Central memory CD8-positive, alpha-beta T cell (primary cell): ENCODE measurements around the gene NT5C2.
"Not testable (repeated sequence)": the region's sequence is repeated elsewhere in the genome, so short reads cannot be mapped to it uniquely, and the experiment has no call there.

Experiments used
- ATAC-seq: fragments of 150-1000 bp; cut with Tn5 transposase; replicated peaks from 2 replicates; pipeline ENCODE4 v1.10.0; 2022; ENCODE audit warnings: mild to moderate bottlenecking, moderate FRiP score, moderate number of reproducible peaks; ENCODE audit not compliant: poor library complexity, severe bottlenecking; ENCODE audit errors: extremely low read depth
- DNase-seq, 2 donors: peaks; one replicate each; pipeline ENCODE4 v3.0.0; 2021; ENCODE audit warnings: low spot score in 2 of 2
- H3K27ac Mint-ChIP-seq: one replicate; pipeline ENCODE4 v1.8.0; 2022; ENCODE audit warnings: low read depth, mild to moderate bottlenecking, moderate library complexity, mixed read lengths
- H3K27me3 Mint-ChIP-seq: one replicate; pipeline ENCODE4 v1.8.0; 2022; ENCODE audit warnings: mixed read lengths
- H3K36me3 Mint-ChIP-seq: one replicate; pipeline ENCODE4 v1.8.0; 2022; ENCODE audit warnings: mild to moderate bottlenecking, moderate library complexity, mixed read lengths; ENCODE audit not compliant: insufficient read depth
- H3K4me1 Mint-ChIP-seq: one replicate; pipeline ENCODE4 v1.8.0; 2022; ENCODE audit warnings: mixed read lengths
- H3K4me3 Mint-ChIP-seq: one replicate; pipeline ENCODE4 v1.8.0; 2022; ENCODE audit warnings: mild to moderate bottlenecking, moderate library complexity, mixed read lengths
- H3K9me3 Mint-ChIP-seq: one replicate; pipeline ENCODE4 v1.8.0; 2022; ENCODE audit warnings: mixed read lengths

The NT5C2 gene

DNA sequence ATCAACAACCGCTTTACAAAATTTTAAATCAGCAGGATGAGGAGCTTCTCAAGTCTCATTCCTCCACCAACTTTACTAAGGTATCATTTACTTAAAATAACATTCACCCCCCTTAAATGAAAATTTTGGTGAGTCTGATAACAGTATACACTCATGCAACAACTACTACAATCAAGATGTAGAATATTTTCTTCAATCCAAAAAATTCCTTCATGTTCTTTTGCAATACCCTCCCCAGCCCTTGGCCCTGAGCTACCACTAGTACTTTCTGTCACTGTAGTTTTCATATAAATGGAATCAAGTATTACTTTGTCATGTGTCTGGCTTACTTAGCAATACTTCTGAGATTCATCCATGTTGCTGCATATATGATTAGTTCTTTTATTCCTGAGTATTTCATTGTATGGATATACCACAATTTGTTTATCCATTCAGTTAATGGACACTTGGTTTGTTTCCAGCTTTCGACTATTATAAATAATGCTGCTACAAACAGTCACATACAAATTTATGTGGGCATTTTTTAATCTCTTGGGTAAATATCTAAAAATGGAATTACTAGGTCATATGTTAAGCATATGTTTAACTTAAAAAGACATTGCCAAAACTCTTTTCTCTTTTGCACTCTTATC is 43.0 kb downstream of the NT5C2 start:
- no peak overlapping the region for H3K27ac Mint-ChIP-seq
- peaks cover 2% of the 10 kb centered on the region for H3K36me3 Mint-ChIP-seq
- ATAC-seq (no peak), DNase-seq (no peak)
- no peak overlapping the region for H3K4me3 Mint-ChIP-seq
- no peaks in the 10 kb centered on the region for H3K27me3 Mint-ChIP-seq
- peaks cover 3% of the 10 kb centered on the region for H3K4me1 Mint-ChIP-seq
- no peaks in the 10 kb centered on the region for H3K9me3 Mint-ChIP-seq

GRCh38 chr10:103147645-103148044 is 45.4 kb downstream of the NT5C2 start:
- no peak for ATAC-seq
- H3K36me3 Mint-ChIP-seq: peaks cover 1% of the 10 kb centered on the region

GRCh38 chr10:103145860-103146466 is 47.1 kb downstream of the NT5C2 start:
- Mint-ChIP-seq H3K27me3 (no peaks in the 10 kb centered on the region), H3K4me1 (peaks cover 10% of the 10 kb centered on the region), H3K36me3 (peaks cover 4% of the 10 kb centered on the region), H3K27ac (no peak overlapping the region), H3K4me3 (no peak overlapping the region), H3K9me3 (no peaks in the 10 kb centered on the region)
- no peak for DNase-seq
- no peak for ATAC-seq

More at GRCh38 chr10:103147645-103148044, 45.4 kb downstream of the NT5C2 start:
- H3K27me3 Mint-ChIP-seq: no peaks in the 10 kb centered on the region
- peaks cover 10% of the 10 kb centered on the region for H3K4me1 Mint-ChIP-seq
- DNase-seq: no peak
- no peak overlapping the region for H3K27ac Mint-ChIP-seq
- no peaks in the 10 kb centered on the region for H3K9me3 Mint-ChIP-seq
- no peak overlapping the region for H3K4me3 Mint-ChIP-seq

DNA sequence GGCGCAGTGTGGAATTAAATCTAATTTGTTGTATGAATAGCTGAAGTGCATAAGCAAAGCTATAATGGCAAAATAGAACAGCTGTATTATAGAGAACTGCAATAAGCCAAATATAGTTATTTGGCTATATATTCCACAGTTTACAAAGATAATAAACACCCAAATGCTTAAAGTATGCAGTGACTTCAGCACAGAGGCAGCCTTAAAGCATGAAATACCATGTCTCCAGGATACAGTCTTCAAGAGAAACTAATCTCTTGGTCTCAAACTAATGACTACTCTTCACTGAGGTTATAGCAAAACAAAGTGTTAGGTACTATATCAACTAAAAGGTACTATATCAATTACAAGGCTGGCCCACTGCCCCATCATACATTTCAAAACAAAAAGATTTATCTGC is 48.0 kb downstream of the NT5C2 start:
- ATAC-seq (no peak), DNase-seq (no peak)
- Mint-ChIP-seq H3K4me3 (no peak overlapping the region), H3K4me1 (peaks cover 10% of the 10 kb centered on the region), H3K27me3 (no peaks in the 10 kb centered on the region), H3K9me3 (no peaks in the 10 kb centered on the region), H3K36me3 (peaks cover 5% of the 10 kb centered on the region), H3K27ac (no peak overlapping the region)

GRCh38 chr10:103144041-103144440 is 49.0 kb downstream of the NT5C2 start:
- peaks cover 5% of the 10 kb centered on the region for H3K36me3 Mint-ChIP-seq
- H3K27me3 Mint-ChIP-seq: no peaks in the 10 kb centered on the region
- H3K4me3 Mint-ChIP-seq: no peak overlapping the region
- H3K4me1 Mint-ChIP-seq: peaks cover 10% of the 10 kb centered on the region
- no peak for ATAC-seq
- H3K9me3 Mint-ChIP-seq: no peaks in the 10 kb centered on the region
- DNase-seq: no peak
- no peak overlapping the region for H3K27ac Mint-ChIP-seq

DNA sequence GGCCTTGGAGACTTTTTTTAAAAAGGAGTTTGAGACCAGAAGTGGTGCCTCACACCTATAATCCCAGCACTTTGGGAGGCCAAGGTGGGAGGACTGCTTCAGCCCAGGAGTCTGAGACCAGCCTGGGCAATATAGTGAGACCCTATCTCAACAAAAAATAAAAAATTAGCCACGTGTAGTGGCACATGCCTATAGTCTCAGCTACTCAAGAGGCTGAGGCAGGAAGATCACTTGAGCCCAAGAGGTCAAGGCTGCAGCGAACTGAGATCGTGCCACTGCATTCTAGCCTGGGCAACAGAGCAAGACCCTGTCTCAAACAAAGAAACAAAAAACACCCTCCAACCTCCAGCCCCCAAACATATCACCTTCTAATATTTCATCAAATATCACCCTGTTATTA is 49.4 kb downstream of the NT5C2 start:
- DNase-seq, H3K4me1 Mint-ChIP-seq, H3K27me3 Mint-ChIP-seq, H3K4me3 Mint-ChIP-seq, H3K36me3 Mint-ChIP-seq, H3K9me3 Mint-ChIP-seq, H3K27ac Mint-ChIP-seq, ATAC-seq: not testable (repeated sequence)

DNA sequence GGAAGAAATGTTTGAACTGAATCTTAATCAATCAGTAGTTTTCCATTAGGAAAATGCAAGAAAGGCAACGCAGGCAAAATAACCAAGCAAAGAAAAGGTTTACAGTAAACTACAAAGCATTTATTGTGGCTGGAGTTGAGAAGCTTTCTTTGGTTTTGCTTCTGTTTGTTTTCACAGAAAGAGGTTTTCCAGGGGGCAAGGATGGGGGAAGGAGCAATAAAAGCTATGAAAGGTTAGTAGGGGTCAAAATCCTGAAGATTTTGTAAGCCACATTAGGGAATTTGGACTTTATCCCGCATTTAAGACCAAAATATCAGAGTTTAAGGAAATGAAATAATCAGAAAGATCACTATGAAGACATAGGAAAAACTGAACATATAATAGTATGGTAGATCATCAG is 51.1 kb downstream of the NT5C2 start:
- H3K4me1 Mint-ChIP-seq: peaks cover 10% of the 10 kb centered on the region
- H3K27me3 Mint-ChIP-seq: no peaks in the 10 kb centered on the region
- H3K9me3 Mint-ChIP-seq: no peaks in the 10 kb centered on the region
- ATAC-seq (no peak), DNase-seq (no peak)
- no peak overlapping the region for H3K27ac Mint-ChIP-seq
- peaks cover 11% of the 10 kb centered on the region for H3K36me3 Mint-ChIP-seq
- no peak overlapping the region for H3K4me3 Mint-ChIP-seq

DNA sequence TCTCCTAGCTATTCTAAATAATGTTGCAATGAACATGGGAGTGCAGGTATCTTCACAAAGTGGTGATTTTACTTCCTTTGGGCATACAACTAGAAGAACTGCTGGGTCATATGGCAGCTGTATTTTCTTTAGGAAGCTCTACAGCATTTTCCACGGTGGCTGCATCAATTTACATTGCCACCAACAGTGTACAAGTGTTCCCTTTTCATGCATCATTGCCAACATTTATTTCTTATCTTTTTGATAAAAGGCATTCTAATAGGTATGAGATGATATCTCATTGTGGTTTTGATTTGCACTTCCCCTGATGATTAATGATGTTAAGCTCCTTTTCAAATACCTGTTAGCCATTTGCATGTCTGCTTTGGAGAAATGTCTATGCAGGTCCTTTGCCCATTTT is 52.6 kb downstream of the NT5C2 start:
- H3K4me3 Mint-ChIP-seq: no peak overlapping the region
- peaks cover 10% of the 10 kb centered on the region for H3K4me1 Mint-ChIP-seq
- DNase-seq: no peak
- no peak overlapping the region for H3K27ac Mint-ChIP-seq
- ATAC-seq: no peak
- no peaks in the 10 kb centered on the region for H3K27me3 Mint-ChIP-seq
- H3K9me3 Mint-ChIP-seq: no peaks in the 10 kb centered on the region
- H3K36me3 Mint-ChIP-seq: peaks cover 11% of the 10 kb centered on the region

- ATAC-seq: no peak
Observed at GRCh38 chr10:103139803-103140202, 53.3 kb downstream of the NT5C2 start.

DNA sequence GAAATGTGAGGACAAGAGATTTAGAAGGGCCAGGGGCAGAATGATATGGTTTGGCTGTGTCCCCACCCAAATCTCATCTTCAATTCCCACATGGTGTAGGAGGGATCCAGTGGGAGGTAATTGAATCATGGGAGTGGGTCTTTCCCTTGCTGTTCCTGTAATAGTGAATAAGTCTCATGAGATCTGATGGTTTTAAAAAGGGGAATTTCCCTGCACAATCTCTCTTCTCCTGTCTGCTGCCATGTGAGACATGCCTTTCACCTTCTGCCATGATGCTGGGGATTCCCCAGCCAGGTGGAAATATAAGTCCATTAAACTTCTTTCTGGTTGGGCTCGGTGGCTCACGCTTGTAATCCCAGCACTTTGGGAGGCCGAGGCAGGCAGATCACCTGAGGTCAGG is 57.9 kb downstream of the NT5C2 start:
- not testable (repeated sequence) for DNase-seq, H3K27me3 Mint-ChIP-seq, H3K4me3 Mint-ChIP-seq, H3K9me3 Mint-ChIP-seq, ATAC-seq, H3K27ac Mint-ChIP-seq, H3K4me1 Mint-ChIP-seq
- H3K36me3 Mint-ChIP-seq: peaks cover 15% of the 10 kb centered on the region

More at GRCh38 chr10:103139803-103140202, 53.3 kb downstream of the NT5C2 start:
- no peaks in the 10 kb centered on the region for H3K27me3 Mint-ChIP-seq
- H3K27ac Mint-ChIP-seq: no peak overlapping the region
- no peak for DNase-seq
- H3K36me3 Mint-ChIP-seq: peaks cover 13% of the 10 kb centered on the region
- no peaks in the 10 kb centered on the region for H3K9me3 Mint-ChIP-seq
- H3K4me1 Mint-ChIP-seq: peaks cover 7% of the 10 kb centered on the region
- H3K4me3 Mint-ChIP-seq: no peak overlapping the region

- no peaks in the 10 kb centered on the region for H3K27me3 Mint-ChIP-seq
Observed at GRCh38 chr10:103130910-103131309, 62.2 kb downstream of the NT5C2 start.

GRCh38 chr10:103130180-103130579 is 62.9 kb downstream of the NT5C2 start:
- H3K27me3 Mint-ChIP-seq, H3K27ac Mint-ChIP-seq, H3K4me1 Mint-ChIP-seq, H3K4me3 Mint-ChIP-seq, ATAC-seq, H3K36me3 Mint-ChIP-seq, DNase-seq, H3K9me3 Mint-ChIP-seq: not testable (repeated sequence)

More at GRCh38 chr10:103130910-103131309, 62.2 kb downstream of the NT5C2 start:
- DNase-seq (no peak), ATAC-seq (no peak)
- H3K4me1 Mint-ChIP-seq: peaks cover 4% of the 10 kb centered on the region
- peaks cover 9% of the 10 kb centered on the region for H3K36me3 Mint-ChIP-seq
- peak overlapping the region; percentile 60 for H3K27ac Mint-ChIP-seq
- no peaks in the 10 kb centered on the region for H3K9me3 Mint-ChIP-seq
- H3K4me3 Mint-ChIP-seq: no peak overlapping the region

DNA sequence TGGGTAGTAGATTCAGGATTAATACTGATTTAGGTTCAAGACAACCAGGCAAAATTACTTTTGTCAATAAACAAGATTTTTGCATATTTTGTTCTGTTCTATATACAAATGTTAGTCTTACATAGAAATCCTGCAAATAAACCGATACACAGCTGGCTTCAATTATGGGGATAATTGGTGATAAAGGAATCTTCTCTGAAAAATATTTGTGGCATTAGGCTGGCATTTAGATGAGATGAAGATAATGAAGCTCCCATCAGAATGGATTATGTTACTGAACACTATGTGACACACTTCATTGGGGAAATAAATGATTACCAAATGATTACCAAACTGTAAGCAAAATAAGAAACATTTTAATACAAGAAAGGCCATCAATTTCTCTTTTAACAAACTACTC is 65.8 kb downstream of the NT5C2 start:
- Mint-ChIP-seq H3K27ac (no peak overlapping the region), H3K9me3 (no peaks in the 10 kb centered on the region), H3K4me1 (peaks cover 14% of the 10 kb centered on the region), H3K36me3 (peaks cover 4% of the 10 kb centered on the region), H3K27me3 (no peaks in the 10 kb centered on the region), H3K4me3 (no peak overlapping the region)
- DNase-seq (no peak), ATAC-seq (no peak)
